SKM-1 treated with dmso at 0.1 percent for 144 hours (cell line): Measurements from ENCODE around the gene OGFRL1.
A peak's percentile ranks its signal among the peaks of the same experiment; 100 is the strongest.
"Not testable (repeated sequence)": the region's sequence is repeated elsewhere in the genome, so short reads cannot be mapped to it uniquely, and the experiment has no call there.

Experiments used
- DNase-seq: peaks from one replicate; lab custom pipeline; 2025; ENCODE audit not compliant: unreplicated experiment; lab: John Stamatoyannopoulos, UW

Gene OGFRL1

DNA sequence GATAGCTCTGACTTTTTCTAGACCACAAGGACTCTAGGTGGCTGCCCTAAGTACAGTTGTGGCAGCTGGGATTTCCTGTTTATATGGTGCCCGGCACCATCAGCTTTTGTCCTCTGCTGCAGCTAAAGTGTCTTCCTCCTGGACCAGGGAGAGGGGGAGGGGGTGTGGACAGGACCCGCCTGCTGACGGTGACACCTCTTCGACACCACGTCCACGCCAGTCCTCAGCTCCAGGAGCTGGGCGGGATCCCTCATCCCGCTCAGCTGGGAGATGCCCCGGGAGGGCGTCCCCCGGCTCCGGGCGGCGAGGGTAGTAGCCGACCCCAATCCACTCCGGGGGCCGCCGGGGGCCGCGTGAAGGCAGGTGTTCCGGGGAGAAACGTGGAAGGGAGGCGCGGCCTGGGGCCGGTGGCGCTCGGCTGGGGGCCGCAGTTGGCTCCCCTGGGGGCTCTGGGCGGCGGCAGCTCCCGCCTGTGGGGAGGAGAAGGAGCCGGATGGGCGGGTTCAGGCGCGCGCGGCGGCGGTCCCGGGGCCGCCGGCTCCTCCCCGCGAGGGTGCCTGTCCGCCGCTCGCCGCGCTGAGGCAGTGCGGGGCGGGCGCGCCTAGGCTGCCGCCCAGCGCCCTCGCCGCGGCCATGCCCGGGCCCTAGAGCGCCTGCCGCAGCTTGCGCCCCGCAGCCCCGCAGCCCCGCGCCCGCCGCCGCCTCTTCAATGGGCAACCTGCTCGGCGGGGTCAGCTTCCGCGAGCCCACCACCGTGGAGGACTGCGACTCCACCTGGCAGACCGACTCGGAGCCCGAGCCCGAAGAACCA, at the start of gene OGFRL1:
Gene OGFRL1 (plus strand): TSS at position 584 of the 811 bp plus-strand sequence. CDS start 126 bp downstream, at position 710.
- peak; percentile 75 for DNase-seq

GRCh38 chr6:71239694-71240093, 48.9 kb upstream of the OGFRL1 start:
- no peak for DNase-seq

DNA sequence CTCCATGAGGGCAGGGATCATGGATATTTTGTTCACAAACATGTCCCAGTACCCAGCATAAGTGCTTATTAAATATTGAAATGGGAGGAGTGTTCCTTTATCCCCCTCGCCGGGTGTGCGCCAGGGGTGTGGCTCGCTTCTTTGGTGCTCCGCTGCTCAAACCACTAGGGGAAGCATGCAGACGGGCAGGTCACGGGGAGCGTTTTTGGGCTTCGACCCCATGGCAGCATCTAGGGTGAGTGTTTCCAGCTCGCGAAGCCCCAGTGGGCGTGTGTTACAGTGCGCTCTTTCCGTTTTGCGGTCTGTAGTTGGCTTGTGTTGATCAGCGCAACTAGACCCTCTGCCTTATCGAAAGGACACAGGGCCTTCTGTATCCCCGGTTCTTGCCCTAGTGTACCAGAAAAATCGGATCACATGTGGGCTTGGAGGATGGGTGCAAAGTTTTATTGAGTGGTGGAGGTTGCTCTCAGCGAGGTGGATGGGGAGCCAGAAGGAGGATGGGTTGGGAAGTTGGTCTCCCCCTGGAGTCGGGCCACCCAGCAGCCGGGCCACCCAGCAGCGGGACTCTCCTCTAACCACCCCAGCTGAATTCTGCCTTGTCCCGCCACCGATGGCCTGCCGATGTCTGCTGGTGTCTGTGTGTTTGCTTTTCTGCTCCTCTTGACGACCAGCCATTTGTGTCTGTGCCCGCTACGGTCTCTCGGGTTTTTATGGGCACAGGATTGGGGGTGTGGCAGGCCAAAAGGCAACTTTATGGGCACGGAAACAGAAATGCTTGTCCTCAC, 43.2 kb upstream of the OGFRL1 start:
- DNase-seq: no peak

- no peak for DNase-seq
Measured at GRCh38 chr6:71246596-71246995, 42.0 kb upstream of the OGFRL1 start.

DNA sequence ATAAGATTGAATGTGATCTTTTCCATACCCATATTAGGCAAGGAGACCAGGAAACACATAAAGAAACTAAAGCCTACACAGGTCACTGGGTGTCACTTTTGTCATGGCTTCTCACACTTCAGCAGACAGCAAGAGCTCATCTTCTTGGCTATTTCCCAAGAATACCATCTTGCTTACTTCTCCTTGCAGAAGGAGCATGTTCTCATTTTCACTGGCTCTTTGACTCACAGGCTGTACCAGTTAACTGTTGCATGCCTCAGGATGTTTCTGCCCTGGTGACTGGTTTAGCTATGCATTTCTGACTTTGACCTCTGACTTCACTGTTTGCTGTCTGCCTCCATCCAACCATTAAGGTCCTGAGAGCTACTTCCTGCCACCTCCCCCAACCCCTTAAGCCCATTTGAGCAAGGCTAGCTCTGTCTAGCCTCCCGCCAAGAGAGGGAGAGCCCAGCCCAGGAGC, 40.3 kb upstream of the OGFRL1 start:
- peak; percentile 97 for DNase-seq

GRCh38 chr6:71248878-71249544, 39.6 kb upstream of the OGFRL1 start:
- DNase-seq: no peak

GRCh38 chr6:71250099-71250602, 38.5 kb upstream of the OGFRL1 start:
- DNase-seq: peak; percentile 94

- peak; percentile 52 for DNase-seq
Measured at GRCh38 chr6:71252410-71252809, 36.2 kb upstream of the OGFRL1 start.

DNA sequence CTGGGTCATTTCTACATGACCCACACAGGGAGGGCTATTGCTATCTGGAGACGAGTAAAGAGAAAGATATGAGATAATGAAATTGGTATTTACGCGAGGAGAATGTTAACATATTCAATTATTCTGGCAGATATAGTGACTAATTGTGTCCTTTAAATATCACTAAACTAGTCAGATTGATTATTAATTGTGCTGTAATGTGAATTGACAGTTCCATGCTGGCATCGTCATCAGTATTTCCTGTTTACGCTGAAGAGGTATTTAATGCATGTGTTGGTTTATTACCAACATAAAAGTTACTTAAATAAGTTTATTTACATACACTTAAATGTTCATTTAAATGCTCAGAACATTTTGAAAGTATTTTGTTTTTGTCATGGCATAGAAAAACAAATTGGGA, 35.7 kb upstream of the OGFRL1 start:
- no peak for DNase-seq

GRCh38 chr6:71254323-71254722, 34.3 kb upstream of the OGFRL1 start:
- no peak for DNase-seq

- DNase-seq: no peak
Measured at GRCh38 chr6:71258078-71258866, 30.3 kb upstream of the OGFRL1 start.

DNA sequence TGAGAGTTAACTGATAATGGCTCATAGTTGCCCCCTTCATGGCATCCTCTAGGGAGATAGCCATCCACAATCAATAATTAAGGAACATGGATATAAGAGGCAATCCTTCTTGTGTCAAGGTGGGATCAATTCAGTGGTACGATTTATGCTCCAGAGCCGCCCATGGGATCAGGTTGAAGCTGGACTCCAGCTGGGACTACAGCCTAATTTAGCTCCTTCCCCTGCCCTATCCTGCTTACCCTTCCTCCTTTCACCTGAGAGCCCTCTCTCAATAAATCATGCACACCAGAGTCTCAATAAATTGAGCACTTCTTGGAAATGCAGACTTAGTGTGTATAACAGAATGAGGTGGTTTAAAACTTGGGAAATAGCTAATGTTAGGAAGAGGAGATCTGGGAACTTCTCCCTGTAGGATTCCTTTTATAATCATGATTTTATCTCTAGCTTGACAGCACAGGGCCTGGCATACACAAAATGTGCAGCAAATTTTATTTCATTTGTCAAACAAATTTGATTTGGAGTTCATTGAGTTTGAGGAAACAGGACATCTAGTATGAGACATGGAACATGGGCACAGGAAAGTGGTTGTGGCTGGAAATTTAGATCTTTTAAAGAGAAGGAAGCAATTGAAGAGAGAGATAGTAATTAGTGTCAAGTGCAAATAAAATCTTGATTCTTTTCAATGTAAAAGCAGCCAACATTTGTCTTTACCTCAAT, 28.6 kb upstream of the OGFRL1 start:
- no peak for DNase-seq

- no peak for DNase-seq
Measured at GRCh38 chr6:71262914-71263313, 25.7 kb upstream of the OGFRL1 start.

GRCh38 chr6:71266392-71266791, 22.2 kb upstream of the OGFRL1 start:
- not testable (repeated sequence) for DNase-seq

- DNase-seq: no peak
Measured at GRCh38 chr6:71268735-71269437, 19.7 kb upstream of the OGFRL1 start.

DNA sequence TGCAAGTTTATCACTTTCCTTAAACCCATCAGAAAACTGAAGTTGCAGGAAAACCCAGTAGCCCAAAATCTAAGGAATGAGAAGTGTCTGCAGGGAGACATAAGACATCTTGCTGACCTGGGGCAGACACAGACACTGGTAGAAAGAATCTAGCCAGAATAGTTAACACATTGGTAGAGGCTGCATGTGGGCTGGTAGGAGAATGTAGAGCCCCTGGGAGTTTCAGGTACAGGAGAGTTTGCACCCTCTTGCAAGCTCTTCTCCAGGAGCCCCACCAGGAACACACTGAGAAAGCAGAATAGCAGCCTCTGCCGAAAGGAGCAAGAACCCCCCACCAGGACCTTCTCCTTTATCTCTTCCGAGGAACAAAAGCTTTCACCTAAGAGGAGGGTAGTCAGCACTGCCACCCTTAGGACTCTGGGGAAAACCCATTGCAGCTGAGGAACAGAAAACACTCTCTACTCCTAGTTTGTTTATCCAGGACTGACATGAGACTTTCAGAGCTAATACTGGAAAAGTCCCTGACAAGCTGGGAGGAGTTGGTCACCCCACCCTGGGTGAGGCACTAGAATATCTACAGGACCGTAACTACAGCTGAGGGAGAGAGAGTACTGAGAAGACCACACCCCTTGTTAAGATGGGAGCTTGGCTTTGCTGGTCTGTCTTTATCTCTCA, 10.5 kb upstream of the OGFRL1 start:
- DNase-seq: no peak

GRCh38 chr6:71279321-71279720, 9.3 kb upstream of the OGFRL1 start:
- no peak for DNase-seq

- no peak for DNase-seq
Measured at GRCh38 chr6:71279740-71280139, 8.9 kb upstream of the OGFRL1 start.

DNA sequence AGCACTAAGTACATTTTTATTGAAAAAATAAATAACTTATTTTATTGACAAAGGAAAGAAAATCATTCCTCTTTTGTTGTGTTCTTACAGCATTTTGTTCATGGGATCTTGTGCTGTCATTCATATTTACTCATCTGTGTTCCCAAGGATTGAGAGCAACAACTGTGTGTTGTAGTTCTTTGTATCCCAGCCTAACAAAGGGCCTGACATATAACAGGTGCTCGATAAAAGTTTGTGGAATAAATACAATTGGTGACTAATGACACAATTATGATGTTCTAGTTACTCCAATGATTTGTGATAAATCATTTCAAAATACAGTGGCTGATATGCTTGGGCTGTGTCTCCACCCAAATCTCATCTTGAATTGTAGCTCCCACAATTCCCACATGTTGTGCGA, 7.9 kb upstream of the OGFRL1 start:
- DNase-seq: no peak
